ENCODE measurements around the gene IFI35.
A peak's percentile ranks its signal among the peaks of the same experiment; 100 is the strongest.
"Not testable (repeated sequence)": the region's sequence is repeated elsewhere in the genome, so short reads cannot be mapped to it uniquely, and the experiment has no call there.

The IFI35 gene

GRCh38 chr17:42997984-42998938 is 8.3 kb upstream of the IFI35 start, which contains the start of gene RPL27:
TSS of gene RPL27 (plus strand) at chr17:42998419. CDS start at chr17:42998751, 332 bp downstream.
- peak; percentile 98 for DNase-seq (ENCODE audit: low spot score)

GRCh38 chr17:42999003-42999525 is 7.5 kb upstream of the IFI35 start:
- no peak for DNase-seq (ENCODE audit: low spot score)

- DNase-seq (ENCODE audit: low spot score) = not testable (repeated sequence)
Observed at GRCh38 chr17:43000894-43001293, 5.7 kb upstream of the IFI35 start.

DNA sequence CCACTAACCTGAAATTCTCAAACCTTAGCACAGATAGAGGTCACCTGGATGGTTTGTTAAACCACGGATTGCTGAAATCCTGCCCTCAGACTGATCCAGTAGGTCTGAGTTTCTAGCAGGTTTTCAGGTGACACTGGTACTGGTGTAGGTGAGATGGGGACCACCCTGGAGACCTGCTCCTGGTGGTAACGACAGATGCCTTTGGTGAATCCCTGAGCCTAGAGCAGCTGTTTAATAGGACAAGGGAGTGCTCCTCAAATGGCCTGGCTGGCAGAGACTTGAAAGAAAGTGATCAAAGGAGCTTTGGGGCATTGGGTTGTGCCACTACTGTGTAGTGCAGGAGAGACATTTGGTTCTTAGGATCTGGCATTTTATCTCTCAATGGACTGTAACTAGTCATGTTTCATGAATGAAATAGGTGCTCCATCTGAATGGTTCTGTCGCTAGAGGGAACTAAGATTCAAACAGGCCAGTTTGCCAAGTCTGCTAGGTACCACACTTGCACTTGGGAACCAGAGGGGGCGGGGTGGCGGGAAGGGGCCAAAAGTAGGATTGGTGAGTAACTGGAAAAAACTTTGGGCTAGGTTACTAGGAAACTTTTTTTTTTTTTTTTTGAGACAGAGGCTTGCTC is 2.9 kb upstream of the IFI35 start:
- DNase-seq (ENCODE audit: low spot score) = no peak

DNA sequence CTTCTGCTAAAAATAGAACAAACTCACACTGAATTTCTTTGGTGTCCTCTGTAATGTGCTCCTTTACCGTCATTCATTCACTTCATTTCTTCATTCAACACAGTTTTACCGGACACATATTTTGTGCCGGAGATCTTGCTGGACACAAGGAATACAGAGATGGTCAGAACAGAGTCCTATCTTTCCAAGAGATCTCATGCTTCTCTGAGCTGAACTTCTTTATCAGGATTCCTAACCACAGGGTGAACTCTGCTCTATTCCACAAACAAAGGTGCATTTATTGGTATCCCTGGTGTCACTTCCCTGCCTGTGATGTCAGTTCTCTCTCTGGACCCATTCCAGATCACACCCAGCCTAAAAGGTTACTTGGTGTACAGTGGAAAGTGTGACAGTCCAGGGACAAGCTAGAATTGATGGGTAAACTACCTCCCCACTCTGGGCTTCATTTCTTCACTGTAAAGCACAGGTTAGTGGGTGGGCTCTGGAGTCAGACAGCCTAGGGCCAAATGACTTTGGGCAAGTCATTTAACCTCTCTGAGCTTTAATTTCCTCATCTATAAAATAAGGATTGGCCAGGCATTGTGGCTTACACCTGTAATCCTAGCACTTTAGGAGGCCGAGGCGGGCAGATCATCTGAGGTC is 4.2 kb downstream of the IFI35 start:
- DNase-seq (ENCODE audit: low spot score) = no peak

- no peak for DNase-seq (ENCODE audit: low spot score)
Observed at GRCh38 chr17:43011728-43012472, 5.3 kb downstream of the IFI35 start.

DNA sequence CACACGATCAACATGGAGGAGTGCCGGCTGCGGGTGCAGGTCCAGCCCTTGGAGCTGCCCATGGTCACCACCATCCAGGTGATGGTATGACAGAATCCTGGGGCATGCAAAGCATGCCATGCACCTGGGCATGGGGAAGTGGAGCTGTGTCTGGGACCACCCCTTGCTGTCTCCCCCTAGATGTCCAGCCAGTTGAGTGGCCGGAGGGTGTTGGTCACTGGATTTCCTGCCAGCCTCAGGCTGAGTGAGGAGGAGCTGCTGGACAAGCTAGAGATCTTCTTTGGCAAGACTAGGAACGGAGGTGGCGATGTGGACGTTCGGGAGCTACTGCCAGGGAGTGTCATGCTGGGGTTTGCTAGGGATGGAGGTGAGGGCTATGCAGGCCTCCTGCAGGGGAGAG is 6.7 kb downstream of the IFI35 start:
- DNase-seq (ENCODE audit: low spot score) = no peak

DNA sequence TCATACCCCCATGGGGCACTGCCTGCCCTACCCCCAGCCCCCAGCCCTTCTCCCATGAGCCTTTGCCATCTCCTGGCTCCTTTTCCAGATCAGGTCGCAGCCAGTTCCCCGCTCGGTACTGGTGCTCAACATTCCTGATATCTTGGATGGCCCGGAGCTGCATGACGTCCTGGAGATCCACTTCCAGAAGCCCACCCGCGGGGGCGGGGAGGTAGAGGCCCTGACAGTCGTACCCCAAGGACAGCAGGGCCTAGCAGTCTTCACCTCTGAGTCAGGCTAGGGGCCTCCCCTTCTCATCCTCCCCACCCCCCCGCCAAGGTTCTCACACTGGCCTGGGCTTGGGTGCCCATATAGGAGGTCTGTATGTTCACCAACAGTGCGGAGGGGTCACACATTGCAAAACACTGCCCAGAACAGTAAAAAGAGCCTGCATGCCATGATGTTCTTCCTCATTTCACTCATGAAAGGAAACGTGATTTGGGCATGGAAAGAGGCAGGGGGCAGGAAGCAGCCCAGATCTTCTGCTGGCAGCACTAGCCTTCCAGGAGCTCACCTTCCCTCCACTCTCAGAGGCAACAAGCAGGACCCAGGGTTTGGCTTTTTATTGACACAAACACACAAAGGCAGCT is 7.5 kb downstream of the IFI35 start:
- DNase-seq (ENCODE audit: low spot score) = no peak

DNA sequence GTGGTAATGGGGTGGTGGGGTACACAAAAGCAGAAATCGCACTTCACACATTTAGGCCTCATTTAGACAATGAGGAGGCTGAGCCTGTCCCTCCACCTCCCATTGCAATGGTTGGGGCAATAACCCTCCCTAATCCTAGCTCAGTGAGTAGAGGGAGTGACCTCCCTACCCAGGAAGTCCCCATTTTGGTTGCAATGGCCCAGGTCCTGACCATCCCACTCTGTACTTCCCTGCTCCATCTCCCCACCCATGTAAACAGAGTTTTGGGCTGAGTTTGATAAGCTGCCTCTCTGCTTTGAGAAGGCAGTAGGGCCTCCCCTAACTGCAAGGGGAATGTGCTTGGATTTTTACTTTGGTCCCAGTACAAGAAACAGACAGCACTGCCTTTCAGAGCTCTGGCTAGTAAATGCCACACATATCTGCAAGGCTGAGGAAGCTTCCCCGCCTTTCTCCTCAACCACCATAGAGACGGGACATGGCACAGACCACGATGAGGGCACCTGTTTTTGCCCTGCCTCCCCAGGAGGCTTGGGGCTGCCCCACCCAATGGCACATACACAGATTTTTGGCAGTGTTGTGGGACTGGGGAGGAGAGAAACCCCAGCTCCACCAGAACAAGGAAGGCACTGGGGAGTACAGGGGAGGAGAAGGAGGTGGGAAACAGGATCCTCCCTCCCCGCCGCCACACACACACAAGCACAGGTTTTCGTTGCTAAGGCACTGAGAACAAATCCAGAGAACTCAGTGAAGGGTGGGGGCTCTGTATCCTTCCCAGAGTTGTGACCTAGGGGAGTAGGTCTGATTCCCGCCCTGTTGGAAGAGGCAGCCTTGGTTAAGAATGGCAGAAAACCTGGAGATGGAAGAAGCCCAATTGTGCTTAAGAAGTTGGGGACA is 8.3 kb downstream of the IFI35 start:
- DNase-seq (ENCODE audit: low spot score) = no peak

DNA sequence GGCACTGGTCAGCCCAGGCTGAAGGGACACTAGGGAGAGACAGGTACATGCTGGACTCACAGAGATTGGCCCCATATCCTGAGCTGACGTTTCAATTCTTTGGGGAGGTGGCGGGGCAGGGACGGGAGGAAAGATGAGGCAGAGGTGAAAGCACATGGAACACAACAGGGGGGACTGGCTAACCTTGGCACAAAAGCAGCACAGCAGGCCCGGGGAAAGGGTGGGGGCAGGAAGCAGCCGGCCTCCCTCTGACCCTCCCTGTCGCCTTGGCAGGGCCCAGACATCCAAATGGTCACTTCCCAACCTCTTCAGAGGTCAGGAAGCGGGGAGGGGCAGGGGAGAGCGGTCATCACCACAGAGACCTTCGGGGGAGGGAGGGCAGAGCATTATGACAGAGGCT is 9.0 kb downstream of the IFI35 start:
- DNase-seq (ENCODE audit: low spot score) = no peak

DNA sequence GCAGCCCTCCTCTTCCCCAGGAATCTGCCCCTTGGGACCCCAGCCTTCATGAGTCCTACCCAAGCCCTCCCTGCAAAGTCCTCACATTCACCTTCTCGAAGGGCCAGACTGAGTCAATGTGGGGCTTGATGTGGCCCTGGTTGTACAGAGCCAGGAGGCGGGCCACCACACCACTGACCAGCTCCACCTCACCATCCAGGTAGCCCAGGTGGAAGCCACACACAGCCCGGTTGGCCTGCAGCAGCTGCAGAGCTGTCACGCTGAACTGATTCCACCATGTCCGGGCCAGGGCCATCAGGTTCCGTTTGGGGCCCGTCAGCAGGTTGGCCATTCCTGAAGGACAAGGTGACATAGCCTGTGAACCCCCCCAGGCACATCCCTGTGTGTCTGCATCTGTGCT is 9.6 kb downstream of the IFI35 start:
- no peak for DNase-seq (ENCODE audit: low spot score)

GRCh38 chr17:43018008-43018853 is 11.6 kb downstream of the IFI35 start:
- peak; percentile 88 for DNase-seq (ENCODE audit: low spot score)

DNA sequence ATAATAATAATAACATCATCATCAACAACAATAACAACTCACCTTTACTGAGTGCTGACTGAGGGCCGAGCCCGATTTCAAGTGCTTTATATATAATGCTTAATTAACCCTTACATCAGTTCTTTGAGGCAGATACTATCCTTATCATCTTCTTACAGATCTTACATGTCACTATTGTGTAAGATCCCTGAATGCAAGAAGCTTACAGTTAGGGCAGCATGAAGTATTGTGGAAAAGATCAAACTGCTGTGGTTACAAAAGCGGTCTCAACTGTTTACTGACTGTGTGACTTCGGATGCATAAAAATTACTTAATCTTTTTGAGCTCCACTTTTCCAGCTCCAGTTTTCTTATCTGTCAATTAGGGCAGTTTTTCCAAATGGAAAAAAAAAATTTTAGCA is 12.3 kb downstream of the IFI35 start:
- no peak for DNase-seq (ENCODE audit: low spot score)

- no peak for DNase-seq (ENCODE audit: low spot score)
Observed at GRCh38 chr17:43019418-43019817, 12.8 kb downstream of the IFI35 start.

DNA sequence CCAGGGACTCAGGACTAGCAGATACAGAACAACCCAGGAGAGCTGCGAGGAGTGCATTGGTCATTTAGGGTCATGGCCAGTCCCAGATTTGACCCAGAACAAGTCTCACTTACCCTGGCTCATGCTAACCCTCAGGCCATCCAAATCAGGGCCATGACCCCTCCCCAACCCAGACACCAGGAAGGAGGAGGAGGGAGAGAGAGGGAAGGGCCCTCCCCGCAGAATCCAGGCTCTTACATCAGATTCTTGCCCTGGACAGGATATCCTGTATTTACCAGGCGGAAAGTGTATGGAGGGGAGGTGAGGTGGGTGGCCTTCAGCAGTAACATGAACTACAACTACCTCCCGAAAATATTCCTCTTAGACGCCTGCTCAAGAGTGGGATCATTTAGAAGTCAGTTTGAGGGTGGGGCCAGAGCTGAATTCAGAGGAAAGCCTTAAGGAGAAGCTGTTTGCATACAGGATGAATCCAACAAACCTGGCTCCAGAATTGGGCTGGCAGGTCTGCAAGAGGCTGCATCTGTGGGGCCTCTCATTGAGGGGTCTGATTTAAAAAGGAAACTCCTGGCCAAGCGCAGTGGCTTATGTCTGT is 13.5 kb downstream of the IFI35 start:
- no peak for DNase-seq (ENCODE audit: low spot score)

DNA sequence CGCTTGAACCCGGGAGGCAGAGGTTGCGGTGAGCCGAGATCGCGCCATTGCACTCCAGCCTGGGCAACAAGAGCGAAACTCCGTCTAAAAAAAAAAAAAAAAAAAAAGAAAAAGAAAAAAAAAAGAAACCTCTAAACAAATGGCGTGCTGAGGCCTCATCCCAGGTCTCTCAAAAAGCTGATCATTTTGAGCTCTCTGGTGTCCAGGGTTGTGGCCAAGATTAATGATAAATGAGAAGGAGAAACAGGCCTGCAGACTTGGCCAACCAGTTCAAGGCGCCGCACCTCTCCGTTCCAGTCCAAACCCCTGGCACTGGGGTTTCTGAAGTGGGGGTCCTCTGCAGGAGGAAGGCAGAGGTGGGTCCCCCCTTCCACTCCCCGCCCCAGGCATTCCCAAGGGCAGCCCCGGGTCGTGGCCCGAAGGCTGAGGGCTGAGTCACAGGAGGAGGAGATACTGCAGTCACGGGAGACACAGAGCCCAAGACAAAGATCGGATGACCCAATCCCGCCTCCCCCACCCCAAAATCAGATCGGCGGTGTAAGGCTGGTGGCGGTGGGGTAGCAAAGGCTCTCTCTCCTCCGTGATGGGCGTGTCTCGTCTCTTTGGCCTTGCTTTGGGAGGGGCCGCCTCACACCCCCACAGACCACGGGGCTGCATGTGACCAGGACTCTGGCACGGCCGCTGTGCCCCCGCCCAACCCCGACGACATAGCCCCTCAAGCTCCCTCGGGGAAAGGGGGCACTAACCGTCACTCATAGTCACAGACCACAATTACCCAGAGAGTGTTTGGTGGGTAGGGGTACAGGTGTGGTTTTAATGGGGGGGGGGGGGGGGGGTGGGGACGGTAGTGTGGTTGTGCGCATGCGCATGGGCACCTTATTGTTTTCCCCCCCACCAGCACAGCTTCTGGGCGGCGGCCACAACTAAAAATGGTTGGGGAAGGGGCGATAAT is 14.5 kb downstream of the IFI35 start:
- DNase-seq (ENCODE audit: low spot score) = peak; percentile 79

GRCh38 chr17:43021741-43022512 is 15.3 kb downstream of the IFI35 start, which contains the start of gene VAT1:
TSS of gene VAT1 (minus strand) at chr17:43022385. CDS start at chr17:43022322, 63 bp downstream.
- DNase-seq (ENCODE audit: low spot score) = peak; percentile 91

Measured in ecto neural progenitor cell (in vitro differentiated cells).